Astrocyte (in vitro differentiated cells and primary cell): ENCODE measurements around the gene SPATA4. TPM values are rescaled to one million over a fixed set of nuclear protein-coding genes. Genes with fewer than 3 reads are reported as not detected.
"Not testable (repeated sequence)": the region's sequence is repeated elsewhere in the genome, so short reads cannot be mapped to it uniquely, and the experiment has no call there.

Source experiments
- DNase-seq: peaks from one replicate; pipeline ENCODE4 v3.0.0-alpha.2; 2010; ENCODE audit warnings: low read depth
- FAIRE-seq: peaks from 2 replicates; lab custom pipeline; 2011; peaks lifted over from hg19 to GRCh38; lab: Jason Lieb, UNC
- H2AFZ ChIP-seq: 2 replicates; pipeline ENCODE4 v1.6.0; 2012; ENCODE audit warnings: low read depth, low read length, inconsistent platforms
- H3K27ac ChIP-seq: 2 replicates; pipeline ENCODE4 v1.5.1; 2011; ENCODE audit warnings: low read depth, low read length, inconsistent platforms
- H3K27me3 ChIP-seq: 2 replicates; pipeline ENCODE4 v1.6.0; 2011; ENCODE audit warnings: low read length, inconsistent platforms; ENCODE audit not compliant: insufficient read depth
- H3K36me3 ChIP-seq: 2 replicates; pipeline ENCODE4 v1.5.1; 2011; ENCODE audit warnings: low read length, inconsistent platforms; ENCODE audit not compliant: insufficient read depth
- H3K4me1 ChIP-seq: 2 replicates; pipeline ENCODE4 v1.5.1; 2011; ENCODE audit warnings: low read length, inconsistent platforms; ENCODE audit not compliant: insufficient read depth
- H3K4me2 ChIP-seq: 2 replicates; pipeline ENCODE4 v1.6.0; 2012; ENCODE audit warnings: low read length, inconsistent platforms
- H3K4me3 ChIP-seq: 2 replicates; pipeline ENCODE4 v1.5.1; 2011; ENCODE audit warnings: low read depth, mild to moderate bottlenecking, low read length, inconsistent platforms; ENCODE audit not compliant: insufficient read depth
- H3K79me2 ChIP-seq: 2 replicates; pipeline ENCODE4 v1.6.0; 2012; ENCODE audit warnings: mild to moderate bottlenecking, low read length, inconsistent platforms; ENCODE audit not compliant: insufficient read depth
- H3K9ac ChIP-seq: 2 replicates; pipeline ENCODE4 v1.6.0; 2012; ENCODE audit warnings: mild to moderate bottlenecking, low read length, inconsistent platforms
- H3K9me3 ChIP-seq: 2 replicates; pipeline ENCODE4 v1.5.1; 2012; ENCODE audit warnings: low read depth, mild to moderate bottlenecking, low read length, inconsistent platforms; ENCODE audit not compliant: insufficient read depth
- H4K20me1 ChIP-seq: 2 replicates; pipeline ENCODE4 v1.6.0; 2012; ENCODE audit warnings: low read length, inconsistent platforms; ENCODE audit not compliant: insufficient read depth
- H3K27ac Mint-ChIP-seq: one replicate; pipeline ENCODE4 v1.8.0; 2021; ENCODE audit warnings: mild to moderate bottlenecking, mixed read lengths; ENCODE audit not compliant: unreplicated experiment
- H3K27me3 Mint-ChIP-seq: one replicate; pipeline ENCODE4 v1.8.0; 2021; ENCODE audit warnings: low read depth, mixed read lengths; ENCODE audit not compliant: unreplicated experiment
- H3K36me3 Mint-ChIP-seq: one replicate; pipeline ENCODE4 v1.8.0; 2021; ENCODE audit warnings: low read depth, mixed read lengths; ENCODE audit not compliant: unreplicated experiment
- H3K4me1 Mint-ChIP-seq: one replicate; pipeline ENCODE4 v1.8.0; 2021; ENCODE audit warnings: low read depth, mixed read lengths; ENCODE audit not compliant: unreplicated experiment
- H3K4me3 Mint-ChIP-seq: one replicate; pipeline ENCODE4 v1.8.0; 2021; ENCODE audit warnings: mild to moderate bottlenecking, moderate library complexity, mixed read lengths; ENCODE audit not compliant: unreplicated experiment
- H3K9me3 Mint-ChIP-seq: one replicate; pipeline ENCODE4 v1.8.0; 2021; ENCODE audit warnings: mild to moderate bottlenecking, mixed read lengths; ENCODE audit not compliant: unreplicated experiment
- CTCF ChIP-seq: IDR thresholded peaks from 2 replicates; pipeline ENCODE4 v1.5.1; 2011; ENCODE audit warnings: low read depth, mild to moderate bottlenecking, inconsistent platforms, low read length, moderate library complexity; ENCODE audit not compliant: insufficient read depth
- EZH2 ChIP-seq: IDR thresholded peaks from 2 replicates; pipeline ENCODE4 v1.6.1; 2012; ENCODE audit warnings: mild to moderate bottlenecking, low read length, inconsistent platforms; ENCODE audit not compliant: insufficient read depth
- total RNA-seq: library from RNA; stranded (reverse); gene quantifications from 2 replicates; pipeline ENCODE4 v1.2.1, GENCODE V29; 2021

SPATA4 gene
- total RNA-seq, 1 donor from 2014 or later, result 0.32 TPM

GRCh38 chr4:176217510-176217909 lies 22.1 kb upstream of the SPATA4 start:
- H3K36me3 ChIP-seq, result no peaks in the 10 kb centered on the region
- H3K27me3 Mint-ChIP-seq, result no peaks in the 10 kb centered on the region
- H3K4me3 ChIP-seq, result no peak overlapping the region
- no peak for FAIRE-seq
- no peak for TF ChIP-seq EZH2
- no peak for TF ChIP-seq CTCF
- H3K9ac ChIP-seq, result no peak overlapping the region
- no peaks in the 10 kb centered on the region for H3K36me3 Mint-ChIP-seq
- no peak overlapping the region for H3K27ac ChIP-seq
- H4K20me1 ChIP-seq, result no peaks in the 10 kb centered on the region
- no peak overlapping the region for H3K4me2 ChIP-seq
- H3K27ac Mint-ChIP-seq, result no peak overlapping the region
- H3K9me3 ChIP-seq, result no peaks in the 10 kb centered on the region
- H2AFZ ChIP-seq, result no peak overlapping the region
- H3K4me3 Mint-ChIP-seq, result no peak overlapping the region
- no peaks in the 10 kb centered on the region for H3K27me3 ChIP-seq
- H3K4me1 Mint-ChIP-seq, result no peaks in the 10 kb centered on the region
- H3K4me1 ChIP-seq, result no peaks in the 10 kb centered on the region
- H3K9me3 Mint-ChIP-seq, result no peaks in the 10 kb centered on the region
- DNase-seq, result no peak
- H3K79me2 ChIP-seq, result no peaks in the 10 kb centered on the region

GRCh38 chr4:176212351-176212750 lies 17.0 kb upstream of the SPATA4 start:
- not testable (repeated sequence) for H3K9ac ChIP-seq, H3K27ac Mint-ChIP-seq, DNase-seq, H2AFZ ChIP-seq, H3K4me3 ChIP-seq, H3K9me3 Mint-ChIP-seq, H3K4me1 Mint-ChIP-seq, H4K20me1 ChIP-seq, H3K4me1 ChIP-seq, H3K36me3 ChIP-seq, H3K27me3 ChIP-seq, H3K27me3 Mint-ChIP-seq, H3K27ac ChIP-seq, H3K9me3 ChIP-seq, H3K4me2 ChIP-seq, FAIRE-seq, H3K4me3 Mint-ChIP-seq, H3K79me2 ChIP-seq, H3K36me3 Mint-ChIP-seq

DNA sequence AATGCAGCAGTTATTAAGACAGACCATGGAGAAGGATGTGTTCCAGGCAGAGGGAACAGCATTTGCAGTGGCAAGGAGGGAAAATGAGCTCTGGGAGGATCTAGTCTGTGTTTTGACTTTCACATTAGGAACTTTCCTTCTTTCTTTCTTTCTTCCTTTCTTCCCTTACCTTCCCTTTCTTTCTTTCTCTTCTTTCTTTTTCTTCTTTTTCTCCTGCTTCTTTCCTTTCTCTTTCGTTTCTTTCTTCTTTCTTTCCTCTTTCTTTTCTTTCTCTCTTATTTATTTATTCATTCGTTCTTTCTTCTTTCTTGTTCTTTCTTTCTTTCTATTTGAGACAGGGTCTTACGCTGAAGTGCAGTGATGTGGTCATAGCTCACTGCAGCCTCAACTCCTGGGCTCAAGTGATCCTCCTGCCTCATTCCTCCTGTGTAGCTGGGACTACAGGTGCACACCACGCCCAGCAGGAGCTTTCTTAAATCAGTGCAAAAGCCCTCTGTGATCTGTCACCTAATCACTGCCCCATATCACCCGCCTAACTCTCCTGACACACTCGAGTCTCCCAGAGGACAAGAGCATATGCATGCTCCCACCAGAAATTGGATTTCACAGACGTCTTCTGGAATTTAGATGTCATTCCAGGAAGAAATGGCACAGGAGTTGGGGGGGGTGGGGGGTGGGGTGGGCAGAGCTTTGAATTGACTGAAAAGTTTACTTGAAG lies 15.4 kb upstream of the SPATA4 start:
- H3K79me2 ChIP-seq, result no peaks in the 10 kb centered on the region
- Mint-ChIP-seq H3K27me3 (peaks cover 8% of the 10 kb centered on the region), H3K4me3 (no peak overlapping the region), H3K9me3 (peaks cover 5% of the 10 kb centered on the region), H3K36me3 (no peaks in the 10 kb centered on the region), H3K27ac (no peak overlapping the region), H3K4me1 (no peaks in the 10 kb centered on the region)
- H3K4me3 ChIP-seq, result no peak overlapping the region
- H3K27me3 ChIP-seq, result no peaks in the 10 kb centered on the region
- H2AFZ ChIP-seq, result no peak overlapping the region
- H3K4me2 ChIP-seq, result no peak overlapping the region
- no peaks in the 10 kb centered on the region for H3K9me3 ChIP-seq
- no peak overlapping the region for H3K27ac ChIP-seq
- no peak for TF ChIP-seq EZH2
- TF ChIP-seq CTCF, result no peak
- H3K36me3 ChIP-seq, result no peaks in the 10 kb centered on the region
- H3K4me1 ChIP-seq, result no peaks in the 10 kb centered on the region
- no peaks in the 10 kb centered on the region for H4K20me1 ChIP-seq
- FAIRE-seq (no peak), DNase-seq (no peak)
- no peak overlapping the region for H3K9ac ChIP-seq
